Panc1 (cell line): Measurements from ENCODE around the gene HERC4.

Experiments used
- POLR2AphosphoS5 ChIP-seq: IDR thresholded peaks from 2 replicates; pipeline ENCODE4 v1.6.1; 2012; ENCODE audit warnings: mild to moderate bottlenecking, low read depth, low read length, moderate library complexity
- REST ChIP-seq, 2 experiments: IDR thresholded peaks; 2 replicates each; pipeline ENCODE4 v1.6.1; 2011 to 2012; ENCODE audit warnings: low read depth in 2 of 2, control low read depth in 1 of 2, low read length in 1 of 2, mild to moderate bottlenecking in 1 of 2, moderate library complexity in 1 of 2; ENCODE audit not compliant: insufficient read depth in 1 of 2
- SIN3A ChIP-seq: IDR thresholded peaks from 2 replicates; pipeline ENCODE4 v1.6.1; 2012; ENCODE audit warnings: low read depth, mild to moderate bottlenecking, low read length, moderate library complexity, borderline replicate concordance; ENCODE audit not compliant: insufficient read depth
- TCF7L2 ChIP-seq: IDR thresholded peaks from 2 replicates; pipeline ENCODE4 v1.6.1; 2011; ENCODE audit warnings: mild to moderate bottlenecking, low read depth, low read length, inconsistent platforms
- TF ChIP-seq, protein P1 (sequence below): fragments of 450-650 bp; IDR thresholded peaks from 2 replicates; pipeline ENCODE4 v1.5.1; 2017; ENCODE audit warnings: mild to moderate bottlenecking

DNA sequence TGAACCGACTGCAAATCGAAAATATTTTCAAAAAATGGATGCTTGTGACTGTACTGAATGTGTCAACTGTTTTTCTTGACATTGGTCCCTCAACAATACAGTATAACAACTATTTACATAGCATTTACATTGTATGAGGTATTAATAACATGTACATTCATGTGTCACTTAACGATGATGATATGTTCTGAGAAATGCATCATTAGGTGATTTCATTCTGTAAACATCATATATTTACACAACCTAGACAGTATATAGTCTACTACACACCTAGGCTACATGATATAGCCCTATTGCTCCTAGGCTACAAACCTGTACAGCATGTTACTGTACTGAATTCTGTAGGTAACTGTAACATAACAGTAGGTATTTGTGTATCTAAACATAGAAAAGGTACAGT lies 150.9 kb downstream of the HERC4 start:
- TF ChIP-seq, protein P1, sequence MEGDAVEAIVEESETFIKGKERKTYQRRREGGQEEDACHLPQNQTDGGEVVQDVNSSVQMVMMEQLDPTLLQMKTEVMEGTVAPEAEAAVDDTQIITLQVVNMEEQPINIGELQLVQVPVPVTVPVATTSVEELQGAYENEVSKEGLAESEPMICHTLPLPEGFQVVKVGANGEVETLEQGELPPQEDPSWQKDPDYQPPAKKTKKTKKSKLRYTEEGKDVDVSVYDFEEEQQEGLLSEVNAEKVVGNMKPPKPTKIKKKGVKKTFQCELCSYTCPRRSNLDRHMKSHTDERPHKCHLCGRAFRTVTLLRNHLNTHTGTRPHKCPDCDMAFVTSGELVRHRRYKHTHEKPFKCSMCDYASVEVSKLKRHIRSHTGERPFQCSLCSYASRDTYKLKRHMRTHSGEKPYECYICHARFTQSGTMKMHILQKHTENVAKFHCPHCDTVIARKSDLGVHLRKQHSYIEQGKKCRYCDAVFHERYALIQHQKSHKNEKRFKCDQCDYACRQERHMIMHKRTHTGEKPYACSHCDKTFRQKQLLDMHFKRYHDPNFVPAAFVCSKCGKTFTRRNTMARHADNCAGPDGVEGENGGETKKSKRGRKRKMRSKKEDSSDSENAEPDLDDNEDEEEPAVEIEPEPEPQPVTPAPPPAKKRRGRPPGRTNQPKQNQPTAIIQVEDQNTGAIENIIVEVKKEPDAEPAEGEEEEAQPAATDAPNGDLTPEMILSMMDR = no peak
- TF ChIP-seq POLR2AphosphoS5 (no peak), REST (IDR thresholded peaks at IDR 0.05; ENCODE audit: insufficient read depth in 1 of 2, low read depth in 2 of 2, low read length in 1 of 2) (no peak), SIN3A (no peak), TCF7L2 (no peak)
